Epithelial cell of esophagus (primary cell): ENCODE measurements around the gene CD164L2.

Experiments
- DNase-seq: peaks from one replicate; pipeline ENCODE4 v3.0.0; 2010; ENCODE audit warnings: low read depth
- H3K4me3 ChIP-seq: 2 replicates; pipeline ENCODE4 v1.5.1; 2011; ENCODE audit warnings: mild to moderate bottlenecking, low read length, control low read depth
- TF ChIP-seq, protein P1 (sequence below): IDR thresholded peaks from 2 replicates; pipeline ENCODE4 v1.5.1; 2011; ENCODE audit warnings: low read depth, mild to moderate bottlenecking, low read length, control low read depth, inconsistent platforms; ENCODE audit not compliant: insufficient read depth; ENCODE audit errors: missing control alignments

CD164L2 gene

DNA sequence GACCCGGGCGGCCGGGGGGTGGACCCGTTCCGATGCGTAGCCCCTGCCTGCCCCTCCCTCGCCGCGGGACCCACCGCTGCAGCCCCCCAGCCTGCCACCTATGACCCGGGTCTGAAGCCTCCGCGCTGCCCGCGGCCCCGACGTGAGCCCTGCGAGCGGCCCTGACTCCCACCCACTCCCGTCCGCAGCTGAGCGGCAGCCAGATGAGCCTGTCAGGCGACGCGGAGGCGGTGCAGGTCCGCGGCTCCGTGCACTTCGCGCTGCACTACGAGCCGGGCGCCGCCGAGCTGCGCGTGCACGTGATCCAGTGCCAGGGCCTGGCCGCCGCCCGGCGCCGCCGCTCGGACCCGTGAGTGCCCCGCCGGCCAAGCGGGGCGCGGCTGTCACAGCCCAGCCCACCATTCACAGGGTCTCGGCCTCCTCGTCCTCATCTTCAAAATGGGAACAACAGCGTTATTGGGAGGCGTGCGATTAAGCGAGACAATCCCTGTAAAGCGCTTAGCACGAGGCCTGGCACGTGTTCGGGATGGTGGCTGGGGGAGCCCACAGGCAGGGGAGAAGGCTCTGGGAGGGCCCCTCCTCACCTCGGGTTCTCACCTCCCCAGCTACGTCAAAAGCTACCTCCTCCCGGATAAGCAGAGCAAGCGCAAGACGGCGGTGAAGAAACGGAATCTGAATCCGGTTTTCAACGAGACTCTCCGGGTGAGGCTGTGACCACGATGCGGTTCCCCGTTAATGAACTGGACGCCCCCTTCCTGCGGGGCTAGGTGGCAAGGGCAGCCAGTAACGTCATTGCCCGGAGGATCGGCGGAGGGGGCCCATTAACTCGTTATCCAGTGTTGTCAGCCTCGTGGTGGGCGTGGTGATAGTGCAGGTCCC lies 33.1 kb downstream of the CD164L2 start:
- peak; percentile 54 for DNase-seq
- no peak overlapping the region for H3K4me3 ChIP-seq
- TF ChIP-seq, protein P1, sequence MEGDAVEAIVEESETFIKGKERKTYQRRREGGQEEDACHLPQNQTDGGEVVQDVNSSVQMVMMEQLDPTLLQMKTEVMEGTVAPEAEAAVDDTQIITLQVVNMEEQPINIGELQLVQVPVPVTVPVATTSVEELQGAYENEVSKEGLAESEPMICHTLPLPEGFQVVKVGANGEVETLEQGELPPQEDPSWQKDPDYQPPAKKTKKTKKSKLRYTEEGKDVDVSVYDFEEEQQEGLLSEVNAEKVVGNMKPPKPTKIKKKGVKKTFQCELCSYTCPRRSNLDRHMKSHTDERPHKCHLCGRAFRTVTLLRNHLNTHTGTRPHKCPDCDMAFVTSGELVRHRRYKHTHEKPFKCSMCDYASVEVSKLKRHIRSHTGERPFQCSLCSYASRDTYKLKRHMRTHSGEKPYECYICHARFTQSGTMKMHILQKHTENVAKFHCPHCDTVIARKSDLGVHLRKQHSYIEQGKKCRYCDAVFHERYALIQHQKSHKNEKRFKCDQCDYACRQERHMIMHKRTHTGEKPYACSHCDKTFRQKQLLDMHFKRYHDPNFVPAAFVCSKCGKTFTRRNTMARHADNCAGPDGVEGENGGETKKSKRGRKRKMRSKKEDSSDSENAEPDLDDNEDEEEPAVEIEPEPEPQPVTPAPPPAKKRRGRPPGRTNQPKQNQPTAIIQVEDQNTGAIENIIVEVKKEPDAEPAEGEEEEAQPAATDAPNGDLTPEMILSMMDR: no peak

GRCh38 chr1:27348861-27349783 lies 34.0 kb downstream of the CD164L2 start:
- TF ChIP-seq, protein P1: no peak
- peak; percentile 88 for DNase-seq
- no peak overlapping the region for H3K4me3 ChIP-seq

- H3K4me3 ChIP-seq: no peak overlapping the region
- peak; percentile 61 for DNase-seq
- TF ChIP-seq, protein P1: no peak
Observed at GRCh38 chr1:27346991-27347624, 36.0 kb downstream of the CD164L2 start.

GRCh38 chr1:27346357-27346756 lies 36.8 kb downstream of the CD164L2 start:
- H3K4me3 ChIP-seq: no peak overlapping the region
- TF ChIP-seq, protein P1: no peak

GRCh38 chr1:27345272-27345671 lies 37.9 kb downstream of the CD164L2 start:
- TF ChIP-seq, protein P1: no peak
- DNase-seq: no peak
- H3K4me3 ChIP-seq: no peak overlapping the region

More at GRCh38 chr1:27346357-27346756, 36.8 kb downstream of the CD164L2 start:
- no peak for DNase-seq

DNA sequence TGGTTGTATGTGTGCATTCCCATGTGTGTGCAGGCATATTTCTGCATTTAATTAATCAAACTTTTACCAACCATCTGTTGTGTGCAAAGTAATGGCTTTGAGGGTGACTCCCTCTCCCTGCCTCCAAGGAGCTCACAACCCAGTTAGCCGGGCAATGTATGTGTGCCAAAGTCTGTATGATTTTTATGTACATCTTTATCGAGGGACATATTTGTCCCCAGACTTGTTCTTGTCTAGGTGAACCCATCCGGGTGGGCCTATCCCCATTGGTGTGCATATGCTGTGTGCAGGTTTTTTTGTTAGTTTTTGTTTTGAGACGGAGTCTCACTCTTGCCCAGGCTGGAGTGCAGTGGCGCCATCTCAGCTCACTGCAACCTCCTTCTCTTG lies 39.5 kb downstream of the CD164L2 start:
- no peak for DNase-seq
- TF ChIP-seq, protein P1: no peak
- peak overlapping the region; percentile 98 for H3K4me3 ChIP-seq
